K562 (cell line): ENCODE results near the gene MRI1. TPM values are rescaled to one million over a fixed set of nuclear protein-coding genes. Genes with fewer than 3 reads are reported as not detected.
A peak's percentile ranks its signal among the peaks of the same experiment; 100 is the strongest.

Experiments used
- CHD2 ChIP-seq: IDR thresholded peaks from 2 replicates; pipeline ENCODE4 v1.6.1; 2011; ENCODE audit warnings: low read depth, low read length
- FOXJ3 ChIP-seq: sonication (generic); formaldehyde crosslinking; IDR thresholded peaks from 2 replicates; pipeline ENCODE4 v1.4.0; 2020; ENCODE audit warnings: mild to moderate bottlenecking, missing genetic modification reagents
- MTF1 ChIP-seq: fragments of 250-450 bp; sonication (Bioruptor Pico); IDR thresholded peaks from 2 replicates; pipeline ENCODE4 v1.9.0; 2021; ENCODE audit warnings: moderate library complexity, mild to moderate bottlenecking, inconsistent platforms, borderline replicate concordance
- NCOA4 ChIP-seq: fragments of 450-650 bp; IDR thresholded peaks from 2 replicates; pipeline ENCODE4 v1.6.1; 2018; ENCODE audit warnings: mild to moderate bottlenecking; ENCODE audit not compliant: partially characterized antibody
- NFYB ChIP-seq: IDR thresholded peaks from 2 replicates; pipeline ENCODE4 v1.6.1; 2011; ENCODE audit warnings: mild to moderate bottlenecking, moderate library complexity; ENCODE audit not compliant: insufficient read length; ENCODE audit errors: extremely low read depth
- SMAD4 ChIP-seq: fragments of 250-450 bp; sonication (Bioruptor Pico); conservative IDR thresholded peaks from 2 replicates; pipeline ENCODE4 v1.8.0; 2021; ENCODE audit warnings: inconsistent platforms, mild to moderate bottlenecking, moderate library complexity
- SMC3 ChIP-seq: conservative IDR thresholded peaks from 2 replicates; pipeline ENCODE4 v1.6.1; 2011; ENCODE audit warnings: low read depth, low read length, improper control_type of control experiment; ENCODE audit not compliant: insufficient read depth
- SRF ChIP-seq, 2 experiments: fragments of 250-450, 450-650 bp in 1 of 2; sonication (Bioruptor Pico) in 1 of 2; sonication (generic) in 1 of 2; formaldehyde crosslinking; IDR thresholded peaks; 2 replicates each; pipeline versions ENCODE4 v1.5.0 to v1.5.1; 2020 to 2022; ENCODE audit warnings: mild to moderate bottlenecking in 1 of 2, missing genetic modification reagents in 1 of 2
- ZNF24 ChIP-seq: fragments of 450-650 bp; IDR thresholded peaks from 2 replicates; pipeline ENCODE4 v1.6.1; 2016
- ZNF253 ChIP-seq: fragments of 250-450 bp; sonication (Bioruptor Pico); conservative IDR thresholded peaks from 2 replicates; pipeline ENCODE4 v1.6.1; 2021; ENCODE audit warnings: mild to moderate bottlenecking
- ZNF586 ChIP-seq: fragments of 450-650 bp; formaldehyde crosslinking; conservative IDR thresholded peaks from 2 replicates; pipeline ENCODE4 v1.4.0; 2020; ENCODE audit warnings: mild to moderate bottlenecking, moderate library complexity
- ZNF696 ChIP-seq: fragments of 250-450 bp; sonication (Bioruptor Pico); conservative IDR thresholded peaks from 2 replicates; pipeline ENCODE4 v1.4.0; 2020; ENCODE audit warnings: mild to moderate bottlenecking, moderate library complexity
- polyA plus RNA-seq, 8 experiments: library from polyadenylated mRNA; depleted of rRNA in 4 of 8; stranded (reverse) in 5 of 8; unstranded in 3 of 8; fragments of >200 nt; fragmentation: Nextera tagmentation in 2 of 8; fragmentation: Illumina TruSeq in 1 of 8; extraction: Ambion mirVana in 2 of 8; extraction: Trizol in 1 of 8; gene quantifications; 2 replicates each; pipeline versions ENCODE4 v1.2.1 to v1.2.3, GENCODE V29; 2011 to 2014; ENCODE audit warnings: inconsistent platforms in 1 of 8, missing spikeins in 1 of 8
- total RNA-seq, 7 experiments: library from RNA; depleted of rRNA in 6 of 7; stranded (reverse); fragments of >200 nt in 6 of 7; fragmentation: Illumina TruSeq in 2 of 7; extraction: Trizol in 2 of 7; gene quantifications; 2 replicates each; pipeline versions ENCODE4 v1.2.1 to v1.2.3, GENCODE V29; 2011 to 2021; ENCODE audit warnings: low replicate concordance in 1 of 7
- TF ChIP-seq, protein P1 (sequence below), 2 experiments: fragments of 200-800 bp in 1 of 2; sonication (Bioruptor generic) in 1 of 2; sonication (generic) in 1 of 2; formaldehyde crosslinking in 1 of 2; IDR thresholded peaks in 1 of 2; conservative IDR thresholded peaks in 1 of 2; 2 replicates each; pipeline versions ENCODE4 v1.5.0 to v1.6.1; 2016 to 2020; ENCODE audit warnings: missing compliant biosample characterization in 1 of 2, missing genetic modification characterization in 1 of 2, missing genetic modification reagents in 1 of 2
- TF ChIP-seq, protein P2 (sequence below), 2 experiments: fragments of 450-650 bp in 1 of 2; sonication (generic) in 1 of 2; formaldehyde crosslinking; conservative IDR thresholded peaks; 2 replicates each; pipeline versions ENCODE4 v1.4.0 to v1.8.1; 2020 to 2022; ENCODE audit warnings: mild to moderate bottlenecking in 1 of 2, missing genetic modification reagents in 1 of 2
- TF ChIP-seq, protein P3 (sequence below): fragments of 450-650 bp; IDR thresholded peaks from one replicate; pipeline ENCODE4 v1.6.1; 2018; ENCODE audit warnings: mild to moderate bottlenecking, moderate library complexity; ENCODE audit not compliant: partially characterized antibody
- TF ChIP-seq, protein P4 (sequence below), 2 experiments: fragments of 450-650 bp; formaldehyde crosslinking in 1 of 2; IDR thresholded peaks; 2 replicates each; pipeline versions ENCODE4 v1.4.0 to v1.6.1; 2014 to 2020; ENCODE audit warnings: mild to moderate bottlenecking in 2 of 2, borderline replicate concordance in 1 of 2, low read depth in 1 of 2

The MRI1 gene
- total and polyA plus RNA-seq, 9 of the 15 experiments (the other 6 are each of a cell fraction or from before 2014, with no cell fraction given), result 5.5 to 57.4 (median 28.2) TPM

DNA sequence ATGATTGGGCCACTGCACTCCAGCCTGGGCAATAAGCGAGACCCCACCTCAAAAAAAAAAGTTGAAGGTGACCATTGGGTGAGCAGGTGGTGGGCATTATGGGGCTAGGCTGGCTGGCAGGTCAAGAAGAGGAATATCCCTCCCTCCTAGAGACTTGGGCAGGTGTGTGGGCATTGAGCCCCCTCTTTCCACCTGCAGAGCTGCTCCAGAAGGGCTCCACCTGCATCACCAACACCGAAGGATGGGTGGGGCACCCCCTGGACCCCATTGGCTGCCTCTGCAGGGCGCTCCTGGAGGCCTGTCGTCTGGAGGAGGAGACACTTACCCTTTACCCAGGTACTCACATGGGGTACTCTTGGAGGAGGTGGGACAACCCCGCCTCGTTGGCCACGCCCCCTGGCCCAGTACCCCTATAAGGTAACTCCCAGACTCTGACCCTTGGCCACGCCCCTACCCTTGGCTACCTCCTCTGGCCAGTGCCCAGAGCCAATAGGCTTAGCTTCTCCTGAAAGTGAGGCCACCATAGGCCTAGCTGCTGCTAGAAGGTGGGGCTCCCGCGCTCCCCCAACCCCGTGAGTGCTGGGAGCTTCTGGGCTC lies 52.8 kb downstream of the MRI1 start (continued):
- TF ChIP-seq, protein P1, sequence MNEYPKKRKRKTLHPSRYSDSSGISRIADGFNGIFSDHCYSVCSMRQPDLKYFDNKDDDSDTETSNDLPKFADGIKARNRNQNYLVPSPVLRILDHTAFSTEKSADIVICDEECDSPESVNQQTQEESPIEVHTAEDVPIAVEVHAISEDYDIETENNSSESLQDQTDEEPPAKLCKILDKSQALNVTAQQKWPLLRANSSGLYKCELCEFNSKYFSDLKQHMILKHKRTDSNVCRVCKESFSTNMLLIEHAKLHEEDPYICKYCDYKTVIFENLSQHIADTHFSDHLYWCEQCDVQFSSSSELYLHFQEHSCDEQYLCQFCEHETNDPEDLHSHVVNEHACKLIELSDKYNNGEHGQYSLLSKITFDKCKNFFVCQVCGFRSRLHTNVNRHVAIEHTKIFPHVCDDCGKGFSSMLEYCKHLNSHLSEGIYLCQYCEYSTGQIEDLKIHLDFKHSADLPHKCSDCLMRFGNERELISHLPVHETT (CRISPR knock-in tag; conservative IDR thresholded peaks at IDR 0.05 in 1 of 2, IDR thresholded peaks at IDR 0.05 in 1 of 2), result no peak
- TF ChIP-seq ZNF696 (CRISPR knock-in tag), result no peak
- TF ChIP-seq, protein P2, sequence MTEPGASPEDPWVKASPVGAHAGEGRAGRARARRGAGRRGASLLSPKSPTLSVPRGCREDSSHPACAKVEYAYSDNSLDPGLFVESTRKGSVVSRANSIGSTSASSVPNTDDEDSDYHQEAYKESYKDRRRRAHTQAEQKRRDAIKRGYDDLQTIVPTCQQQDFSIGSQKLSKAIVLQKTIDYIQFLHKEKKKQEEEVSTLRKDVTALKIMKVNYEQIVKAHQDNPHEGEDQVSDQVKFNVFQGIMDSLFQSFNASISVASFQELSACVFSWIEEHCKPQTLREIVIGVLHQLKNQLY (CRISPR knock-in tag; conservative IDR thresholded peaks at IDR 0.05), result no peak
- no peak for TF ChIP-seq NCOA4
- no peak for TF ChIP-seq ZNF586 (CRISPR knock-in tag)
- TF ChIP-seq, protein P3, sequence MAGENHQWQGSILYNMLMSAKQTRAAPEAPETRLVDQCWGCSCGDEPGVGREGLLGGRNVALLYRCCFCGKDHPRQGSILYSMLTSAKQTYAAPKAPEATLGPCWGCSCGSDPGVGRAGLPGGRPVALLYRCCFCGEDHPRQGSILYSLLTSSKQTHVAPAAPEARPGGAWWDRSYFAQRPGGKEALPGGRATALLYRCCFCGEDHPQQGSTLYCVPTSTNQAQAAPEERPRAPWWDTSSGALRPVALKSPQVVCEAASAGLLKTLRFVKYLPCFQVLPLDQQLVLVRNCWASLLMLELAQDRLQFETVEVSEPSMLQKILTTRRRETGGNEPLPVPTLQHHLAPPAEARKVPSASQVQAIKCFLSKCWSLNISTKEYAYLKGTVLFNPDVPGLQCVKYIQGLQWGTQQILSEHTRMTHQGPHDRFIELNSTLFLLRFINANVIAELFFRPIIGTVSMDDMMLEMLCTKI, result no peak
- TF ChIP-seq ZNF253, result no peak
- TF ChIP-seq NFYB, result peak; percentile 61
- TF ChIP-seq ZNF24, result no peak
- no peak for TF ChIP-seq SMAD4 (CRISPR knock-in tag)
- TF ChIP-seq, protein P4, sequence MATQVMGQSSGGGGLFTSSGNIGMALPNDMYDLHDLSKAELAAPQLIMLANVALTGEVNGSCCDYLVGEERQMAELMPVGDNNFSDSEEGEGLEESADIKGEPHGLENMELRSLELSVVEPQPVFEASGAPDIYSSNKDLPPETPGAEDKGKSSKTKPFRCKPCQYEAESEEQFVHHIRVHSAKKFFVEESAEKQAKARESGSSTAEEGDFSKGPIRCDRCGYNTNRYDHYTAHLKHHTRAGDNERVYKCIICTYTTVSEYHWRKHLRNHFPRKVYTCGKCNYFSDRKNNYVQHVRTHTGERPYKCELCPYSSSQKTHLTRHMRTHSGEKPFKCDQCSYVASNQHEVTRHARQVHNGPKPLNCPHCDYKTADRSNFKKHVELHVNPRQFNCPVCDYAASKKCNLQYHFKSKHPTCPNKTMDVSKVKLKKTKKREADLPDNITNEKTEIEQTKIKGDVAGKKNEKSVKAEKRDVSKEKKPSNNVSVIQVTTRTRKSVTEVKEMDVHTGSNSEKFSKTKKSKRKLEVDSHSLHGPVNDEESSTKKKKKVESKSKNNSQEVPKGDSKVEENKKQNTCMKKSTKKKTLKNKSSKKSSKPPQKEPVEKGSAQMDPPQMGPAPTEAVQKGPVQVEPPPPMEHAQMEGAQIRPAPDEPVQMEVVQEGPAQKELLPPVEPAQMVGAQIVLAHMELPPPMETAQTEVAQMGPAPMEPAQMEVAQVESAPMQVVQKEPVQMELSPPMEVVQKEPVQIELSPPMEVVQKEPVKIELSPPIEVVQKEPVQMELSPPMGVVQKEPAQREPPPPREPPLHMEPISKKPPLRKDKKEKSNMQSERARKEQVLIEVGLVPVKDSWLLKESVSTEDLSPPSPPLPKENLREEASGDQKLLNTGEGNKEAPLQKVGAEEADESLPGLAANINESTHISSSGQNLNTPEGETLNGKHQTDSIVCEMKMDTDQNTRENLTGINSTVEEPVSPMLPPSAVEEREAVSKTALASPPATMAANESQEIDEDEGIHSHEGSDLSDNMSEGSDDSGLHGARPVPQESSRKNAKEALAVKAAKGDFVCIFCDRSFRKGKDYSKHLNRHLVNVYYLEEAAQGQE (IDR thresholded peaks at IDR 0.05; ENCODE audit: borderline replicate concordance), result no peak
- TF ChIP-seq, protein P4 (CRISPR knock-in tag; IDR thresholded peaks at IDR 0.05; ENCODE audit: low read depth), result no peak
- no peak for TF ChIP-seq FOXJ3 (CRISPR knock-in tag)
- no peak for TF ChIP-seq CHD2
- no peak for TF ChIP-seq MTF1 (CRISPR knock-in tag)
- TF ChIP-seq SRF (CRISPR knock-in tag; IDR thresholded peaks at IDR 0.05), result peak in 1 of 2 experiments; percentile 41; a peak in 1 of 4 replicates
- TF ChIP-seq SMC3, result no peak
